NT2/D1 (cell line): ENCODE data around the gene ATP8B3.

Experiments
- SUZ12 ChIP-seq: IDR thresholded peaks from 2 replicates; pipeline ENCODE4 v1.6.1; 2011; ENCODE audit not compliant: insufficient read length, insufficient read depth; ENCODE audit errors: extremely low read depth
- YY1 ChIP-seq: IDR thresholded peaks from 2 replicates; pipeline ENCODE4 v1.6.1; 2011; ENCODE audit not compliant: insufficient read length, insufficient read depth
- ZNF274 ChIP-seq: IDR thresholded peaks from 2 replicates; pipeline ENCODE4 v1.6.1; 2011; ENCODE audit warnings: mild to moderate bottlenecking, low read depth, low read length

GRCh38 chr19:1817553-1818179, 5.6 kb upstream of the ATP8B3 start:
- TF ChIP-seq SUZ12 (no peak), ZNF274 (no peak), YY1 (no peak)
